Suprapubic skin (tissue), 4 donors: ENCODE data around the gene CDC45.

Experiments used
- POLR2A ChIP-seq, 2 donors: fragments of 450-650 bp; IDR thresholded peaks; one replicate each; pipeline ENCODE4 v1.6.1; 2017; ENCODE audit warnings: antibody characterized with exemption in 2 of 2, mild to moderate bottlenecking in 2 of 2, moderate library complexity in 2 of 2
- POLR2AphosphoS5 ChIP-seq, 3 donors: sonication (generic); formaldehyde crosslinking; IDR thresholded peaks; one replicate each; pipeline ENCODE4 v1.6.1; 2017; ENCODE audit warnings: antibody characterized with exemption in 3 of 3
- TF ChIP-seq, protein P1 (sequence below), 2 donors: fragments of 200-600 bp in 1 of 2; fragments of 450-650 bp in 1 of 2; sonication (generic) in 1 of 2; IDR thresholded peaks; one replicate each; pipeline ENCODE4 v1.5.1; 2016 to 2019; ENCODE audit warnings: antibody characterized with exemption in 2 of 2, mild to moderate bottlenecking in 1 of 2, moderate library complexity in 1 of 2

GRCh38 chr22:19466848-19467752 lies 12.6 kb upstream of the CDC45 start:
- TF ChIP-seq, protein P1, sequence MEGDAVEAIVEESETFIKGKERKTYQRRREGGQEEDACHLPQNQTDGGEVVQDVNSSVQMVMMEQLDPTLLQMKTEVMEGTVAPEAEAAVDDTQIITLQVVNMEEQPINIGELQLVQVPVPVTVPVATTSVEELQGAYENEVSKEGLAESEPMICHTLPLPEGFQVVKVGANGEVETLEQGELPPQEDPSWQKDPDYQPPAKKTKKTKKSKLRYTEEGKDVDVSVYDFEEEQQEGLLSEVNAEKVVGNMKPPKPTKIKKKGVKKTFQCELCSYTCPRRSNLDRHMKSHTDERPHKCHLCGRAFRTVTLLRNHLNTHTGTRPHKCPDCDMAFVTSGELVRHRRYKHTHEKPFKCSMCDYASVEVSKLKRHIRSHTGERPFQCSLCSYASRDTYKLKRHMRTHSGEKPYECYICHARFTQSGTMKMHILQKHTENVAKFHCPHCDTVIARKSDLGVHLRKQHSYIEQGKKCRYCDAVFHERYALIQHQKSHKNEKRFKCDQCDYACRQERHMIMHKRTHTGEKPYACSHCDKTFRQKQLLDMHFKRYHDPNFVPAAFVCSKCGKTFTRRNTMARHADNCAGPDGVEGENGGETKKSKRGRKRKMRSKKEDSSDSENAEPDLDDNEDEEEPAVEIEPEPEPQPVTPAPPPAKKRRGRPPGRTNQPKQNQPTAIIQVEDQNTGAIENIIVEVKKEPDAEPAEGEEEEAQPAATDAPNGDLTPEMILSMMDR (IDR thresholded peaks at IDR 0.05) = no peak
- TF ChIP-seq POLR2A (IDR thresholded peaks at IDR 0.05) (no peak), POLR2AphosphoS5 (IDR thresholded peaks at IDR 0.05) (no peak)
